DMS 273 (cell line): ENCODE measurements around the gene CBARP.

Experiments
- DNase-seq: peaks from one replicate; lab custom pipeline; 2025; ENCODE audit not compliant: unreplicated experiment; lab: John Stamatoyannopoulos, UW

CBARP gene

DNA sequence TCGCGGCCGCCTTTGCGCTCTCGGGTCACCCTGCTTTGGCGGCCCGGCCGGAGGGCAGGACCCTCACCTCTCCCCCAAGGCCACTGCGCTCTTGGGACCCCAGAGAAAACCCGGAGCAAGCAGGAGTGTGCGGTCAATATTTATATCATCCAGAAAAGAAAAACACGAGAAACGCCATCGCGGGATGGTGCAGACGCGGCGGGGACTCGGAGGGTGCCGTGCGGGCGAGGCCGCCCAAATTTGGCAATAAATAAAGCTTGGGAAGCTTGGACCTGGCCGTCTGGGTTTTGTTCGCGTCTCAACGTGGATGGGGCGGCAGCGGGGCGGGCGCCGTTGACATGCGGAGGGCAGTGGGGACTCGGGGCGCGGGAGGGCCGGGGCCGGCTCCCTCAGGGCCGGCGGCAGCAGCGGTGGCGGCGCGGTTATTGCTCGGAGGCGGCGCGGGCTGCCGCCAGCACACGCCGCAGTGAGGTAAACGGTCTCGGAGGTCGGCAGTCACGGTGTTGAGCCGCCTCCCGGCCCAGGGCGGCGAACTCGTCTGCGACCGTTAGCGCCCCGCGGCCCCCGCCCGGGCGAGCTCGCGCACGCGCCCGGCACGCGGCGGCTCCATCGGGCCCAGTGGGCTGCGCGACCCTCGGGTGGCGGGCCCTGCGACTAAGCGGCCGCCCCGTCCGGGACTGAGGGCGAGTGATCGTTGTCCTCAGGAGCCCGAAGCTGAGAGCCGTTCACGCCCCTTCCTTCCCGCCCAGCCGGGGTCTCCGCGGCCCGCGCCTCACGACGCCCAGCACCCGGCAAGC lies 9.4 kb downstream of the CBARP start:
- DNase-seq = no peak

DNA sequence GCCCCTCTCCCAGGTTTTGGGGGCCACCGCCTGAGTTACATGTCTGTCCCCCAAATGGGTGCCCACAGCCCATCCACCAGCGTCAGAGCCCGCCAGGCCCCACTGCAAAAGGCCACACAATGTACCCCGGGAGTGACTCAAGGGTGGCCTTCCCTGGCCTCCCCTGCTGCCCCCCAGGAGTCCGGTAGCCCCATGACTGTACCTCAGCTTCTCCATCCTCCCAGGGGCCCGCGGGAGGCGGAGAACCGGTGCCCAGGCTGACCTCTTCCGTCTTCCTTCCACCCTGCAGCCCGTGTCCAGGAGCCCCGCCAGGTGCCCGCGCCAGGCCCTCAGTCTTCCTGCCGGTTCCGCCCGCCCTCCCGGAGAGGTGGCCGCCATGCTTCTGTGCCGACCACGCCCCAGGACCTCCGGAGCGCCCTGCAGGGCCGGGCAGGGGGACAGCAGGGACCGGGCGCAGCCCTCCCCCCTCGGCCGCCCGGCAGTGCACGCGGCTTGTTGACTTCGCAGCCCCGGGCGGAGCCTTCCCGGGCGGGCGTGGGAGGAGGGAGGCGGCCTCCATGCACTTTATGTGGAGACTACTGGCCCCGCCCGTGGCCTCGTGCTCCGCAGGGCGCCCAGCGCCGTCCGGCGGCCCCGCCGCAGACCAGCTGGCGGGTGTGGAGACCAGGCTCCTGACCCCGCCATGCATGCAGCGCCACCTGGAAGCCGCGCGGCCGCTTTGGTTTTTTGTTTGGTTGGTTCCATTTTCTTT lies 10.3 kb downstream of the CBARP start:
- DNase-seq = no peak

DNA sequence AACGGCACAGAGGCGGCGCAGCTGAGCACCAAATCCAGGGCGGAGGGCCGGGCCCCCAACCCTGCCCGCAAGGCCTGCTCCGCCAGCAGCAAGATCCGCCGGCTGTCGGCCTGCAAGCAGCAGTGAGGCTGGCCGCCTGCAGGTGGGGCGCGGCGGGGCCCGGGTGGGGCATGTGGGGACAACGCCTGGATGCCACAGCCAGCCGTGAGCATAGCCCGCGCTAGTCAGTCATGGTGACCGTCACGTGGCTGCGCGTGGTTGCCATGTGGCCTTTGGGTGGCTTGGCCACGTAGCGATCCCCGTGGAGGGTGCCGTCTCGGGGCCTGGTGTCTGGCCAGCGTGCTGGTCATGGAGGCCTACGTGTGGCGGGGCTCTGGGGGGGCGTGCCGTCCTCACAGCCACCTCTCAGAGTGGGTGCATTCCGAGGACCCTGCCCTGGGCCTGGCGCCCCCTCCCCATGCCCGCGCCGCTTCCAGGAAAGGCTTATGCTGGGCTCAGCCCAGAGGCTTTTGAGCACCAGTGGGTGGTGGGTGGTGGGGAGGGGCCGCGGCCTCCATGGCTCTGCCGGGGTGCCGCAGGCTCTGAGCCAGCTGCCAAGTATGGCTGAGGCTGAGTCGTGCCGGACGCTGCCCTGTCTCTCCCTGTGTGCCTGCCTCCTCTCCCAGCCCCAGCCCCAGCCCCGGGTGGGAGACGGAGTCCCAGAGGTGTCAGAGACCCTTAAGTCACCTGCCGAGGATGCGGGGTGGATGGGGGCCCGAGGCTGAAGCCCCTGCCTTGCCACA lies 11.1 kb downstream of the CBARP start:
- no peak for DNase-seq

DNA sequence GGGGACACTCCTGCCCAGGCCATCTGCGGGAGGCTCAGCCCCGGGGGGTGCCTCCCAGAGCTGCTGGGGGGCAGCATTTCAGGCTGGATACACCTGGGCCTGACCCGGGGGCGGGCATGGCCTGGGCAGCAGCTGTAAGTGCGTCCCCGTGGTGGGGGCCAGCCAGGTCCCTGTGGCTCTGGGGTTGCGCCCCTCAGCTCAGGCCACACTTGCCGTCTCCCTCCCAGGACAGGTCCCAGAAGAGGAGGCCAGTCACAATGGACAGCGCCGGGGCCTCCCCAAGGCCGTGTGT lies 11.6 kb downstream of the CBARP start:
- DNase-seq = no peak

DNA sequence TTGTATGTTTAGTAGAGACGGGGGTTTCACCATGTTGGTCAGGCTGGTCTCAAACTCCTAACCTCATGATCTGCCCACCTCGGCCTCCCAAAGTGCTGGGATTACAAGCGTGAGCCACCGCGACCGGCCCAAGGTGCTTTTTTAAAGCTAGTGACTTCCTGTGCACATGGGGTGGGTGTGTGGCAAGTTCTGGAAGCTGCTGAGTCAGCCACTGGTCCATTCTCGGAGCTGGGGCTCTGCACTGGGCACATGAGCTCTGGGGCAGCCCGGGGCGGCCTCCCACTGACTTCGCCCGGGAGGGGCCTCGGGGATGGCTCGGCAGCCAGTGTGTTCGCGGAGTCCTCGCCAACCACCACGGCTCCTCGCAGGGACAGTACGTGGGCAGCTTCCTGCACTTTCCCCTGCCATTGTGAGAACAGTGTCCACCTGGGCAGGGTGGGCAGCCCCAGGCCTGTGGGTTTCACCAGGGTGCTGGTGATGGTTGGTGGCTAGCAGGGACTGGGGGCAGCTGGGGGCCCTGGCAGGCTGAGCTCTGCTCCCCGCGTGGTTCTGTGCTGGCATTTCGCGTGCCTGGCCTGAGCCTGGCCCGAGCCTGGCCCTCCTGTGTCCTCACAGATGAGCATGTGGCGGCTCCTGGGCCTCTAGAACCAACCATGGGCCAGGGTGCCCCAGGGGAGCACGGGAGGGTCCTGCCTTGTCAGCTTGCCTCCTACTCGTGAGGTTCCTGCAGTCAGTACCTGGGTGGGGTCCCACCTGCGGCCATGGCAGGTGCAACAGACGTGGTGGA lies 12.2 kb downstream of the CBARP start:
- DNase-seq = no peak

DNA sequence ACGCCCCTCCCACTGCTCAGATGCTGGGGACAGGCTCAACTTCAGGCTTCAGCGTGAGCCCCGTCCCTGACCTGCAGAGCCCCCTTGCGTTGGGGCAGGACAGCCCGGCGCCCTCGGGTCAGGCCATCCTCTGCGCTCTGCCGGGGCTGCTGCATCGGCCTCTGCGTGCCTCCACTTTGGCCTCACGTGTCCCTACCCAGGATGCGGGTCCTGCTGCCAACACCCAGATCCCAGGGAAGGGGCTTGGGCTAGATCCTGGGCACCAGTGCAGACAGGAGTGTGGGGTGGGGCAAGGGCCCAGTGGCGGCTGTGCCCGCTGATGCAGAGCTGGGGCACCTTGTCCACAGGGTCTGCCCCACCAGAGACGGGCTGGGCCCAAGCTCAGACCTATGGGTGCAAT lies 13.0 kb downstream of the CBARP start:
- DNase-seq = no peak

DNA sequence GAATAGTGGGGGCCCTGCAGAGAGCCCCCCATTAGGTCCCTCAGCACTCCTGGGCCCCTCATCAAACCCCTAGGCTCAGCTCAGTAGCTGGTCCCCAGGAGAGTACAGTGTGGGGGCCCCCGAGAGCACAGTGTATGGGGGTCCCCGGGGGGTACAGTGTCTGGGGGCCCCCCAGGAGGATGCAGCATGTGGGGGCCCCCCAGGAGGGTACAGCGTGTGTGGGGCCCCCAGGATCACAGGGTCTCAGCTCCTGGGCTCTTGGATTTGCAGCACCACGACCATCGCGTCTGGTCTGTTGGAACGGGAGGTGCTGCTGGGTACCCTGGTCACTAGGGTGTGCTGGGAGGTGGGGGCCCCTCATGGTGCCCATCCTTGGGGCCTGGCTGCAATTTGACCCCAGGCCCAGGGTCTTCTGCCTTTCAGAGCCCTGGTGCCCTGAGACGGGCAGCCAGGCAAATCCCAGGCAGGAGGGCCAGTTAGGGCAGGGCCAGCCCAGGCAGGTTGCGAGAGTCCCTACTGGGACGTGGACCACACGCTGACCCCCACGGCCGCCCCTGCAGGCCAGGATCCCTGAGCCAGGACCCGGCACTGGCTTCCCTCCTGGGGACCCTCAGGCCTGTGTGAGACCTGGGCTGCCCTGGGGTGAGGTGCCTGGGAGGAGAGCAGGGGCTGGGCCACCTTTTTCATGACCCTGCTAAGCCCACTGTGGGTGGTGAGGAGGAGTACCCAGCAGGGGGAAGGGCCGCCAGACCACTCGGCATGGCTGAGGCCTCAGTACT lies 13.6 kb downstream of the CBARP start:
- DNase-seq = no peak

DNA sequence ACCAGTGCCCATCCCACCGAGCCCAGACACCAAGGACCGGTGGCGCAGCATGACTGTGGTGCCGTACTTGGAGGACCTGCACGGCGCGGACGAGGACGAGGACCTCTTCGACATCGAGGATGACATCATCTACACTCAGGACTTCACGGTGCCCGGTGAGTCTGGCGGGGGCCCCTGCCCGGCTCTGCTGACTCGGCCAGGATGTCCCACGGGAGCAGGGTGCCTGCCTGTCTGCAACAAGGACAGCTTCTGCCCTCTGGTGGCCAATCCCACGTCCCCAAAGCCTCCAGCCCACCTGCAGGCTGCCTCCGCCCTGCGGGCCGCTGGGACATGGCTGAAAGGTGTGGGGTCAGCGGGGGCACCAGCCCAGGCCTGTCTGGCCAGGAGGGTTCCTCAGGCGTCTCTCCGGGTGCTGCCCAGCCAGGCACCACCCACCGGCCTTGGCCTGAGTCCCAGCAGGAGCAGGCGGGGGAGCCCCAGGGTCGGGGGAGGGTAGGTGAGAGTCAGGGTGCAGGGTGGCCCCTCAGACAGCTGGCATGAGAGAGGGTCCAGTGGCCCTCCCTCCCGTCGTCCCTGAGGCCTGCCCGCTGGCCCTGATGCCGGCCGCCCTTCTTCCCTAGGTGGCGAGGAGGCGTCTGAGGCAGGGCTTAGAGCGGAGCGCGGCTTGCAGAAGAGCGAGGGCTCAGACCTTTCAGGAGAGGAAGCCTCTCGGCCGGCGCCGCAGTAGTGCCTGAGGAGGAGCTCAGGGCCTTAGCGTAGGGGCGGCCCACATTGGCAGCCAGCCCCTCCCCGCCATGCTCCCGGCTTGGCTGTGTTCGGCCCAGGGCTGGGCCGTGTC lies 14.6 kb downstream of the CBARP start:
- peak; percentile 63 for DNase-seq

DNA sequence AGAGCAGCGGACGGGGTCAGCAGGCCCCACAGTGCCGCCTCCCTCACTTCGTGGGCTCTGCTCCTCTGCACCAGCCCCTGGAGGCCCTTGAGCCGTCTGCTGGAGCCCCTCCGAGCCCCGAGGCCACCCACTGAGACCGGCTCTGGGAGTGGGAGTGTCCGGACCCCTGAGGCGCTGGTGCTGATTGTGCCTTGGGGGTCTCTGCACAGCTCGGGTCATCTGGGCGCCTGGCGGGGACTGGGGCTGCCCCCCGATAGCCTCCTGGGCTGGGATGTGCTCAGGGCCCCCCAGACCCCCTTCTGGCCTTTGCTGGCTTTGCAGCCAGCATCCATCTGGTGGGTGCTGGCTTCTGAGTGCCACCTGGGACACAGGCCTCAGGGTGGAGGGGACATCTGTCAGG lies 15.4 kb downstream of the CBARP start:
- DNase-seq = peak; percentile 39

DNA sequence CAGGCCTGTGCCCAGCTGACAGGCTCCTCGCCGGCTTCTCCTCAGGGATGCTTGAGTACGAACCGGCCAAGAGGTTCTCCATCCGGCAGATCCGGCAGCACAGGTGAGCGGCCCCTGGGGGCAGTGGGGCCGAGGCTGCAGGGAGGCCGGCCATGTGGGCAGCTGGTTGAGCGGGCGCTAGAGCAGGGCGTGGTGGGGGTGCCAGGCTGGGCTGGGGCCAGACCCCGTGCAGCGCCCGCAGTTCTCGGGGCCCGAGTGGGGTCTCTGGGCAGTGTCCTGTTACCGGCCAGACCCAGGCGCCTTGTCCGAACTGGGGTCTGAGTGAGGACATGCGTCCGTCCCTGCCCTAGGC lies 15.9 kb downstream of the CBARP start:
- no peak for DNase-seq

DNA sequence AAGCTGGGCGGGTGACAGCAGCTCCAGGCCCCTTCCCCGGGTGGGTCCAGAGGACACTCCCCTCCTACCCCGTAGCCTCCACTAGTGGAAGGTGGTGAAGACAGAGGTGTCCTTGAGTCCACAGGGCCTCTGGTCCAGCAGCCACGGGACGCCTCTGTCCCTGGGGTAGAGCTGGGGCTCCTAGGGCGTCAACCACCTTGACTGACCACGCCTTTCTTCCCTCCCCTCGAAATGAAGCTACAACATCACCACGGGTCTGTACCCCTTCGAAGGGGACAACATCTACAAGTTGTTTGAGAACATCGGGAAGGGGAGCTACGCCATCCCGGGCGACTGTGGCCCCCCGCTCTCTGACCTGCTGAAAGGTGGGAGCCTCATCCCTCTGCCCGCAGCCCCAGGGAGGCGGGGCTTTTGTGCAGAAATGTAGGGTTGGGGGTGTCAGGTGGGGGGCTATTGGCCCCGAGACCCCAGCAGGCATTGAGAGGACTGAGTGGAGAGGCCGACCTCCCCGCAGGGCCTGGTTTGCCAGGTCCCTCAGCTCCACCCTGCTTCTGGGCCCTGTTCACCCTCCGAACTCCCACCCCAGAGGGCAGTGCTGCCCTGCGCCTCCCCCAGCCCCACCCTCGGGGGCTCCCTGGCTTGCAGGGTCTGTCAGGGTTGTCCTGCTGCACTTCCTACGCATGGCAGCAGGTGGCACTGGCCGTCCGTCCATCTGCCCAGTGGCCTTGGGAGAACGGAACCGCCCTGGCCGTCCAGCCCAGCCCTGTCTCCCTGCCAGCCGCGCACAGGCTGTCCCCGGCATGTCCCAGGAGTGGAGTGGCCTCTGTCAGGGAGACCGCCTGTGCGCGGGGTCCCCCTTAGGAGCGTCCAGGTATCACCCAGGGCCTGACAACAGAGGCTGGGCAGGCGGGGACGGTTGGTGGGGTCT lies 16.6 kb downstream of the CBARP start:
- DNase-seq = peak; percentile 52

DNA sequence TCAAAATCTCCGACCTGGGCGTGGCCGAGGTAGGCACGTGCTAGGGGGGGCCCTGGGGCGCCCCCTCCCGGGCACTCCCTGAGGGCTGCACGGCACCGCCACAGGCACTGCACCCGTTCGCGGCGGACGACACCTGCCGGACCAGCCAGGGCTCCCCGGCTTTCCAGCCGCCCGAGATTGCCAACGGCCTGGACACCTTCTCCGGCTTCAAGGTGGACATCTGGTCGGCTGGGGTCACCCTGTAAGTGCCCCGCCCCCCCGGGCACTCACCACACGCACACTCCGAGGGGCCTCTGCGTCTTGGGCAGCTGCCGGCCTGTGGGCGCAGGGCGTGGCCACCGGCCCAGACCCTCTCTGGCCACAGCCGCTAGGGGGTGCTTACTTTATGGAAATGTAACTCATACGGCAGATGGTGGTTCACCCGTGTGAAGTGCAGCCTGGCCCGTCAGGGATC lies 17.3 kb downstream of the CBARP start:
- DNase-seq = peak; percentile 92

DNA sequence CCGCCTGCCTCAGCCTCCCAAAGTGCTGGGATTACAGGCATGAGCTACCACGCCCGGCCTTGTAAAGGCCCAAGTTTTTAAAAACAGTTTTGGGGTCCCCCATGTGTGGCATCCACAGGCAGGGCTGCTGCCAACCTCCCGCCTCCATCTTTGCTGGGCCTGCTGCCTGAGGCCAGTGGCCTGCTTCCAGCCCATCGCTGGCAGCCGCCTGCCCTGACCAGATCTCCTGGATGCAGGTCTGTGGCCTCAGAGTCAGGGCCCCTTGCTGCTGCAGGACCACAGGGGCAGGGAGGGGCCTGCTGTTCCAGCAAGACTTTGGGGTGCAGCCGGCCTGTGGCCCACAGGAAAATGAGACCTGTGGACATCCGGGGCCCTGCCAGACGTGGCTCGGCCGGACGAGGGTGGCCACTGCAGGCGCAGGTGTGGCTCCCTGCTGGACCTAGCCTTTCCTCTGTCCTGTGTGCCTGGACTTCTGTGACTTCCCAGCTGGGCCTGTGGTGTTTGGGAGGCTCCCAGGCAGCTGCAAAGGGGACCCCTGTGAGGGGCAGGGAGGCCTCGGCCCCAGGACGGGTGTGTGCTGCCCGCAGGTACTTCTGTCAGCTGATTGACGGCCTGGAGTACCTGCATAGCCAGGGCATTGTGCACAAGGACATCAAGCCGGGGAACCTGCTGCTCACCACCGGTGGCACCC lies 17.9 kb downstream of the CBARP start:
- DNase-seq = no peak

DNA sequence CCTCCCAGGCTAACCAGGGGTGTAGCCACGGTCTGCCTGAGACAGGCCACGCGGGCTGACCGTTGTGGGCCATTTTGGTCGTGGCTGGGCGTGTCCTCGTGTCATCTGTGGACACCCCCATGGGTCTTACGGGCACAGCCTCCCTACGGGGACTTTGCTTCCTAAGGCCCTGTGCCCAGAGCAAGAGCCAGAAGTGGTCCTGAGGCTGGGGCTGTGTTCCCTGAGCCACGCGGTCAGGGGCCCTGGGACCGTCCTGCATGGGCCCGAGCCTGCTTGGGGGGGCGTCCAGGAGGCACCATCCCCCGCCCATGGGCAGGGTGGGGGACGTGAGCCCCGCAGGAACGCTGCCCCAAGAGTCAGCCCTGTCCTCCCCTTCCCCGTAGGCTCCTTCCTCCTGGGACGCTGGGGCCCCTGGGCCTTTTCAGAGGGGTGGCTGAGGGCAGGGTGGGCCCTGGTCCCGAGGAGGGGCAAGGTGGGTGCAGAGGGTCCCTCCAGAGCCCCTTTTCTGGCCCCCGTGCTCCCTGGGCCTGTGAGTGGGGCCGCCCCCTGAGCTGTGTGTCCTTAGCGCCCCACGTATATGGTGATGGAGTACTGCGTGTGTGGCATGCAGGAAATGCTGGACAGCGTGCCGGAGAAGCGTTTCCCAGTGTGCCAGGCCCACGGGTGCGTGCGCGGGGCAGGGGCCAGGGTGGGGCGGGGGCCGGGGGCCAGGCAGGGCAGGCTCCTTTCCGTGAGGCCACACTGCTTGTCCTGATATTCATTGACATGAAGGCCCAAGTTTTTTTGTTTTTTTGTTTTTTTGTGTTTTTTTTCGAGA lies 18.8 kb downstream of the CBARP start:
- no peak for DNase-seq

DNA sequence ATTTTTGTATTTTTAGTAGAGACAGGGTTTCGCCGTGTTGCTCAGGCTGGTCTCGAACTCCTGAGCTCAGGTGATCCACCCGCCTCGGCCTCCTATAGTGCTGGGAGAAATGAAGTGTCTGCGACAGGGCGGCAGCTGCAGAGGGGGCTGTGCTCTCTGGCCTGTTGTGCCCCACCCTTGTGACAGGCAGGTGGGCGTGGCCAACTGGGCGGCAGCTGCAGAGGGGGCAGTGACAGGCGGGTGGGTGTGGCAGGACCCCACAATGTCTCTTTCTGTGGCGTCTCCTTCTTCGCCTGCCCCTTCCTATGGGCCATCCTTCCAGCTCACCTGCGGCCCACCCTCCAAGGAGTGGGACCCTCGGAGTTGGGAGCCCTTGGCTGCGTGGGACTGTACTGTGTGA lies 20.4 kb downstream of the CBARP start:
- DNase-seq = peak; percentile 38

DNA sequence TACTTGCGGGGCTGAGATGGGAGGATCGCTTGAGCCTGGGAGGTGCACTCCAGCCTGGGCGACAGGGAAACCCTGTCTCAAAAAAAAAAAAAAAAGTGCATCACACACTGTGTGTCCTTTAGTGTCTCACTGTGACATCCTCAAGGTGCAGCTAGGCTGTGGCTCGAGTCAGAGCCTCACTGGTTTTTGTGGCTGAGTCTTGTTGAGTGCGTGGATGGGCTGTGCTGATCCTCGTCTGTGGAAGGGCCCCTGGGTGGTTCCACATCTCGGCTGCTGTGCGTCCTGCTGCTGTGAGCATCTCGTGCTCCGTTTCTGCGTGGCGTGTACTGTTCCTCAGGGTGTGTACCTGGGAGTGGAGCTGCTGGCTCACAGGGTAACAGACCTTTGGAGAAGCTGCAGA lies 21.0 kb downstream of the CBARP start:
- no peak for DNase-seq
